T1000 (cell line): Measurements from ENCODE around the gene DCDC2B.
"Not testable (repeated sequence)": the region's sequence is repeated elsewhere in the genome, so short reads cannot be mapped to it uniquely, and the experiment has no call there.

Source experiments
- DNase-seq: peaks from one replicate; lab custom pipeline; 2025; ENCODE audit warnings: mixed read lengths; lab: John Stamatoyannopoulos, UW

The DCDC2B gene

GRCh38 chr1:32256473-32257226 is 47.8 kb downstream of the DCDC2B start:
- no peak for DNase-seq

GRCh38 chr1:32257227-32257508 is 48.3 kb downstream of the DCDC2B start:
- no peak for DNase-seq

- not testable (repeated sequence) for DNase-seq
These were observed 54.3 kb downstream of the DCDC2B start for GRCh38 chr1:32263236-32263593.

- no peak for DNase-seq
These were observed 54.9 kb downstream of the DCDC2B start for GRCh38 chr1:32263744-32264143.
